ENCODE measurements around the gene ADGRG6.

DNA sequence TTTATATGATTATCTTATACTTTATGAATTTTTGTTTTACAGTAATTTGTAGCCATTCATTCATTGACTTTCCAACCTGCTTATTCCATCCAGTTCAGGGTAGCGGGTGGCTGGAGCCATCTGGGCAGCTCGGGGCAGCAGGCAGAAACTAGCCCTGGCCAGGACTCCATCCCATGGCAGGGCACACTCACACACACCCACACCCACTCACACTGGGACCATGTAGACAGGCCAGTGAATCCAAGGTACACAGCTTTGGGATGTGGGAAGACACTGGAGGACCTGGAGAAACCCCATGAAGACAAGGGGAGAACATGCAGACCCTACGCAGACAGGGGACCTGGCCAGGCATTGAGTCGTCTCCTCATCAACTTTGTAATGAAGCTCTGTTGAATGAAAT lies 84.8 kb downstream of the ADGRG6 start:
- TF ChIP-seq EP300 (IDR thresholded peaks at IDR 0.05), result no peak
- no peak for TF ChIP-seq POLR2AphosphoS5 (IDR thresholded peaks at IDR 0.05)

Data from suprapubic skin (tissue), 4 donors.